K562 (cell line): ENCODE measurements around the gene FGF11.

ENCODE experiments used
- BRCA1 ChIP-seq, 2 experiments: fragments of 450-650 bp in 1 of 2; sonication (generic) in 1 of 2; formaldehyde crosslinking in 1 of 2; IDR thresholded peaks; 2 replicates each; pipeline versions ENCODE4 v1.5.0 to v1.6.1; 2017 to 2020; ENCODE audit warnings: mild to moderate bottlenecking in 1 of 2, missing genetic modification reagents in 1 of 2
- CEBPB ChIP-seq: fragments of 450-650 bp; IDR thresholded peaks from 2 replicates; pipeline ENCODE4 v1.6.1; 2016; ENCODE audit warnings: missing genetic modification characterization, missing compliant biosample characterization
- CHD1 ChIP-seq: fragments of 200-600 bp; sonication (generic); IDR thresholded peaks from one replicate; pipeline ENCODE4 v1.6.1; 2012; ENCODE audit warnings: mild to moderate bottlenecking, moderate library complexity, low read length, inconsistent platforms
- CREB5 ChIP-seq: fragments of 250-450 bp; sonication (Bioruptor Pico); IDR thresholded peaks from 2 replicates; pipeline ENCODE4 v1.5.0; 2020; ENCODE audit warnings: mild to moderate bottlenecking
- EZH2 ChIP-seq: IDR thresholded peaks from 2 replicates; pipeline ENCODE4 v1.6.1; 2012; ENCODE audit warnings: low read depth, mild to moderate bottlenecking, inconsistent platforms, low read length, borderline replicate concordance
- GABPA ChIP-seq: fragments of 200-800 bp; sonication (Bioruptor generic); conservative IDR thresholded peaks from 2 replicates; pipeline ENCODE4 v1.6.1; 2016; ENCODE audit warnings: low read depth, missing genetic modification characterization, missing compliant biosample characterization
- JUNB ChIP-seq: fragments of 450-650 bp; formaldehyde crosslinking; conservative IDR thresholded peaks from 2 replicates; pipeline ENCODE4 v1.4.0; 2020; ENCODE audit warnings: mild to moderate bottlenecking
- NR3C1 ChIP-seq: sonication (generic); formaldehyde crosslinking; IDR thresholded peaks from 2 replicates; pipeline ENCODE4 v1.8.1; 2022; ENCODE audit warnings: missing genetic modification reagents
- STAT6 ChIP-seq: sonication (generic); formaldehyde crosslinking; IDR thresholded peaks from 2 replicates; pipeline ENCODE4 v1.8.1; 2023; ENCODE audit warnings: mild to moderate bottlenecking, missing genetic modification reagents
- TCF7 ChIP-seq: sonication (generic); IDR thresholded peaks from 2 replicates; pipeline ENCODE4 v1.6.1; 2016; ENCODE audit warnings: antibody characterized with exemption, borderline replicate concordance
- TCFL5 ChIP-seq: fragments of 250-450 bp; sonication (Bioruptor Pico); conservative IDR thresholded peaks from 2 replicates; pipeline ENCODE4 v1.6.1; 2021; ENCODE audit warnings: mild to moderate bottlenecking, moderate library complexity, matching md5 sums
- TF ChIP-seq, protein P1 (sequence below), 3 experiments: IDR thresholded peaks in 2 of 3; conservative IDR thresholded peaks in 1 of 3; 2 replicates each; pipeline ENCODE4 v1.5.1; 2011 to 2012; ENCODE audit warnings: low read length in 3 of 3, mild to moderate bottlenecking in 3 of 3, control low read depth in 2 of 3, improper control_type of control experiment in 1 of 3, inconsistent platforms in 1 of 3, low read depth in 1 of 3, mixed read lengths in 1 of 3, moderate library complexity in 1 of 3; ENCODE audit not compliant: insufficient read depth in 2 of 3
- TF ChIP-seq, protein P2 (sequence below): sonication (generic); formaldehyde crosslinking; IDR thresholded peaks from 2 replicates; pipeline ENCODE4 v1.8.0; 2022; ENCODE audit warnings: mild to moderate bottlenecking, missing genetic modification reagents

- TF ChIP-seq TCF7 (no peak), TCFL5 (CRISPR knock-in tag) (no peak), CREB5 (CRISPR knock-in tag) (no peak), JUNB (CRISPR knock-in tag) (no peak), BRCA1 (IDR thresholded peaks at IDR 0.05) (no peak), BRCA1 (CRISPR knock-in tag; IDR thresholded peaks at IDR 0.05) (no peak), EZH2 (no peak), CEBPB (no peak), NR3C1 (no peak), CHD1 (no peak), GABPA (no peak), STAT6 (CRISPR knock-in tag) (no peak)
- TF ChIP-seq, protein P1, sequence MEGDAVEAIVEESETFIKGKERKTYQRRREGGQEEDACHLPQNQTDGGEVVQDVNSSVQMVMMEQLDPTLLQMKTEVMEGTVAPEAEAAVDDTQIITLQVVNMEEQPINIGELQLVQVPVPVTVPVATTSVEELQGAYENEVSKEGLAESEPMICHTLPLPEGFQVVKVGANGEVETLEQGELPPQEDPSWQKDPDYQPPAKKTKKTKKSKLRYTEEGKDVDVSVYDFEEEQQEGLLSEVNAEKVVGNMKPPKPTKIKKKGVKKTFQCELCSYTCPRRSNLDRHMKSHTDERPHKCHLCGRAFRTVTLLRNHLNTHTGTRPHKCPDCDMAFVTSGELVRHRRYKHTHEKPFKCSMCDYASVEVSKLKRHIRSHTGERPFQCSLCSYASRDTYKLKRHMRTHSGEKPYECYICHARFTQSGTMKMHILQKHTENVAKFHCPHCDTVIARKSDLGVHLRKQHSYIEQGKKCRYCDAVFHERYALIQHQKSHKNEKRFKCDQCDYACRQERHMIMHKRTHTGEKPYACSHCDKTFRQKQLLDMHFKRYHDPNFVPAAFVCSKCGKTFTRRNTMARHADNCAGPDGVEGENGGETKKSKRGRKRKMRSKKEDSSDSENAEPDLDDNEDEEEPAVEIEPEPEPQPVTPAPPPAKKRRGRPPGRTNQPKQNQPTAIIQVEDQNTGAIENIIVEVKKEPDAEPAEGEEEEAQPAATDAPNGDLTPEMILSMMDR (IDR thresholded peaks at IDR 0.05 in 2 of 3, conservative IDR thresholded peaks at IDR 0.05 in 1 of 3; ENCODE audit: insufficient read depth in 2 of 3, low read depth in 1 of 3, low read length in 3 of 3), result no peak
- TF ChIP-seq, protein P2, sequence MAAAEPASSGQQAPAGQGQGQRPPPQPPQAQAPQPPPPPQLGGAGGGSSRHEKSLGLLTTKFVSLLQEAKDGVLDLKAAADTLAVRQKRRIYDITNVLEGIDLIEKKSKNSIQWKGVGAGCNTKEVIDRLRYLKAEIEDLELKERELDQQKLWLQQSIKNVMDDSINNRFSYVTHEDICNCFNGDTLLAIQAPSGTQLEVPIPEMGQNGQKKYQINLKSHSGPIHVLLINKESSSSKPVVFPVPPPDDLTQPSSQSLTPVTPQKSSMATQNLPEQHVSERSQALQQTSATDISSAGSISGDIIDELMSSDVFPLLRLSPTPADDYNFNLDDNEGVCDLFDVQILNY, result no peak
These were observed 13.0 kb upstream of the FGF11 start for GRCh38 chr17:7426203-7426863.
